CD4-positive, alpha-beta T cell treated with Interleukin-10 for 1 hour (primary cell): ENCODE data around the gene SLC22A14.

Experiments
- DNase-seq: peaks from one replicate; pipeline ENCODE4 v3.0.0-alpha.2; 2020

SLC22A14 gene

DNA sequence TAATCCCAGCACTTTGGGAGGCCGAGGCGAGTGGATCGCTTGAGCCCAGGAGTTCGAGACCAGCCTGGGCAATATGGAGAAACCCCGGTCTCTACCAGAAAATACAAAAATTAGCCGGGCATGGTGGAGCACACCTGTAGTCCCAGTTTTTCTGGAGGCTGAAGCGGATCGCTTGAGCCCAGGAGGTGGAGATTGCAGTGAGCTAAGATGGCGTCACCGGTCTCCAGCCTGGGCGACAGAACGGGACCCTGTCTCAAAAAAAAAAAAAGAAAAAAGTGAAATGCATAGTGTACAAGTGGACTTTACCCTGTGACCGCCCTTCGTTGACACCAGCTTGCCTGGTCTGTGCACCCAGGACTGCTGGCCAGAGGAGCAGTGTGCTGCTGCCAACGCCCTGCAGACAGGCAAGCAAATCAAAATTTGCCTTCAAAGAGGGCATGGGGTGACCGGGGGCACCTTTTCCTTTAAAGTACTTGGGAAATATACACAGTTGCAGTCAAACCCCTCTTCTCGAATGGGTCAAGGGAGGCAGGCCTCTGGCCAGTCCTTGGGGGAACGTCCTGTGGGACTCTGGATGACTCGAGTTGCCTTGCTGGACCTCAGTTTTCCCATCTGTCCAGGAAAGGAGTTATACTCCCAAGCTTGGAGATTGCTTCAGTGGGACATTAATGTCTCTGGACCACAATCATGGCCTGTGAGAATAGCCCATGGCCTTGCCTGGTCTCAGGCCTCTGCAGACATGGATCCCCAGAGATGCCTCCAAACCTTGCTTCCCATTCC lies 65.5 kb downstream of the SLC22A14 start:
- DNase-seq: no peak

DNA sequence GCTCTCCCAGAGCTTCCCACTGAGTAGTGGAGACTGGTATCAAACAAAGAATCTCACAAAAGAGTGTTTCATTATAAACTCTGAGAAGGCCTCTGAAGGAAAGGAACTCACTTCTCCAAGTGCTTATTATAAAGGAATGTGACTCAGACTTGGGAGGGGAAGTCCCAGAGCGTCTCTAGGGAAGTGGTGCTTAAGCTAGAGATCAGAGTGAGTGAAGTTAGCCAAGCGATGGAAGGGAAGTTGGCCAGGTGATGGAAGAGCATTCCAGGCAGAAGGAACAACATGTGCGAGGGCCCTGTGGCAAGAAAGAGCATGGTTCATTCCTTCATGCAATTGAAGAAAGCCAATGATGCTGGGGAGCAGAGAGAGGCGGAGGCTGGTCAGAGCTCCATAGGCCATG lies 66.8 kb downstream of the SLC22A14 start:
- no peak for DNase-seq

DNA sequence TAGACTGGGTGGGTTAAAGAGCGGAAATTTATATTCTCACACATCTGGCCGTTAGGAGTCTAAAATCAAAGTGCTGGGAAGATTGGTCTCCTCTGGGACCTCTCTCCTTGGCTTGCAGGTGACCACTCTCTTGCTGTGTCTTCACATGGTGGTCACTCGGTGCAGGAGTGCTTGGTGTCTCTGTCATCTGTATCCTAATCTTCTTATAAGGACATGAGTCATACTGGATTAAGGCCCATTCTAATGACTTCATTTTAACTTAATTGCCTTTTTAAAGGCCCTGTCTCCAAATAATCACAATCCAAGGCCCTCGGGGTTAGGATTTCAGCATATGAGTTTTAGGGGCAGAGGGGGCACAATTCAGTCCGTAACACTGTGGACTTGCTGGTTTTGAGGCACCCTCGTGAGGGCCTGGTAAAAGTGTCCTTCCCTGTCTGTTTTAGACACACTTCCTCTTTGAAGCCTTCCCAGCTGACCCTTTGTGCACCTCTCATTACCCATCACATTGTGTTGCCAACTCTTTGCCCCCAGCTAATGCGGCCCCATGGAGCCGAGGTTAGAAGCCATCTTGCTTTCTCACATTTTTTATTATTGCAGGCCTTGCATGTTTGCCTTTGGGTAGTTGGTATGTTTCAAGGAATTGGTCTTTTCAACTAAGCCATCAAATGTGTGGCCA lies 67.7 kb downstream of the SLC22A14 start:
- no peak for DNase-seq

DNA sequence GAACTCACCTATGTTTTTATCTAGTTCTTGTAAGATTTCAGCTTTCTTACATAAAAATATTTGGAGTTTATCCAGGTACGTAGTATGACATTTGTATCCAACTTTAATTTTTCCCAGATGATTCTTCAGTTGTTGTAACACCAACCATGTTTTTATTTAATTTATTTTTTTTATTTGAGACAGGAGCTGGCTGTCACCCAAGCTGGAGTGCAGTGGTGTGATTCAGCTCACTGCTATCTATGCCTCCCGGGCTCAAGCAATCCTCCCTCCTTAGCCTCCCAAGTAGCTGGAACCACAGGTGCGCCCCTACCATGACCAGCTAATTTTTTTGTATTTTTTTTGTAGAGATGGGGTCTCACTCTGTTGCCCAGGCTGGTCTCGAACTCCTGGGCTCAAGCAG lies 71.1 kb downstream of the SLC22A14 start:
- DNase-seq: no peak

DNA sequence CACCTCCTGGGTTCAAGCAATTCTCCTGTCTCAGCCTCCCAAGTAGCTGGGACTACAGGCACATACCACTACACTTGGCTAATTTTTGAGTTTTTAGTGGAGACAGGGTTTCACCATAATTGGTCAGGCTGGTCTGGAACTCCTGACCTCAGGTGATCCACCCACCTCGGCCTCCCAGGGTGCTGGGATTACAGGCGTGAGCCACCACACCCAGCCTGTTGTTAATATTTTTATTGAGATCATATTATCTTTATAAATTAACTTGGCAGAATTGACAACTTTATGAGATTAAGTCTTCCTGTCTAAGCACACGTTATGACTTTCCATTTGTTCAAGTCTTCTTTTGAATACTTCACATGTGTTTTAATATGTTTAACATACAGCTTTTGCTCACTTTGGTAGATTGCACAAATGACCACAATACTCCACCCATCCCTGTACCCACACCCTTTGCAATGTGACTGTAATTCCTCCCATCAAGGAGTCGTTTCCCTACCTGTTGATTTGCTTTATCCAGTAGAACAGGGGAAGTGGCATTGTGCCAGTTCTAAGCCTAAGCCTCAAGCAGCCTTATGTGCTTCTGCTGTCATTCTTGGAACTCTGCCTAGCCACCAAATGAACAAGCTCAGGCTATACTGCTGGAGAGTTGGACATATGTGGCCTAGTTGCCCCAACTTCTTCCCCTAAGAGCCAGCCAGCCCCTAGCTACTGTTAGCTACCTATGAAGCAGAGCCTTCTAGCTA lies 72.7 kb downstream of the SLC22A14 start:
- no peak for DNase-seq

DNA sequence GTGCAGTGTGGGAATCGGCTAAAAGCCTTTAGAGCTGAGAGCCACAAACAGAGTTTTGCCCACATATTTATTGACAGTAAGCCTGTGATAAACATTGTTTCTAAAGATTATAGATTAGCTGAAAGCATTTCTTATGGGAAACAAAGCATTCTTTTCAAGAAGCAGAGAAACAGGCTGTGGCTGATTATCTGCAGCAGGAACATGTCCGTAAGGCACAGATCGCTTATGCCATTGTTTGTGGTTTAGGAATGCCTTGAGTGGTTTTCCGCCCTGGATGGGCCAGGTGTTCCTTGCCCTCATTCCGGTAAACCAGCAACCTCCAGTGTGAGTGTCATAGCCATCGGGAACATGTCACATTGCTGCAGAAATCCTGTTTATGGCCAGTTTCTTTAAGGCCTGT lies 76.9 kb downstream of the SLC22A14 start:
- DNase-seq: no peak

DNA sequence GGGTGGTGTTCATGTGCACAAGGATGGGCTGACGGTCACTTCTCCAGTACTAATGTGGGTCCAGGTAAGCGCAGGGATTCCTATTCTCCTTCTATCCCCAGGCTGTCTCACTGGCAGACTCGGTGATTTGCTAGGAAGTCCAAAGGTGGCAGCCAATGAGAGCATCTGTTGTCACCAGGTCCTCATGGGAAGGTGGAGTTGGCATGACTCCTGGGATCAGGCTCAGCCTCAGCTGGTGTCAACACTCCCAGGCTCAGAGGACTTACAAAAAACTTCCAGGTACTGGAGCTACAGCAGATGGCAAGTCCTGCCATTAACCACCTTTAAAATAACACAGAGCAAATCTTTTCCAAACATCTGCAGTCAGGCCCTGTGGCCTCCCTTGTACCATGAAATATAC lies 78.3 kb downstream of the SLC22A14 start:
- DNase-seq: no peak

DNA sequence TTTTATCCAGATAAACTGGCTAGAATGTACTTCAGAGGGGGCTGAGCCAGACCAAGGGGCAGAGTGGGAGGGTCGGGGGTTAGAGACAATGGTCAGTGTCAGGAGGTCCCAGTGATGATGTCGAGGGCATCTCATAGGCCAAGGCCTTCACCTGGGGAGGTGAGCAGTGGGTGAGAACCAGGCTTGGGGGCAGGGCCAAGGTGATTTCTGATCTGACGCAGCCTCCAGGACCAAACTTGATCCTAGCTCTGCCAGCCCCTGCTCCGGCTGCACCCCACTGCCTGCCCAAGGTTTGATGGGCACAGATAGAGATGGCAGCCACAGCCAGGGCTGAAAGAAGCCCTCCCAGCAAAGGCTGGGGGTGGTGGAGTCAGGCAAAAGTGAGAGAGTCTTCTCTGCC lies 79.4 kb downstream of the SLC22A14 start:
- DNase-seq: no peak

DNA sequence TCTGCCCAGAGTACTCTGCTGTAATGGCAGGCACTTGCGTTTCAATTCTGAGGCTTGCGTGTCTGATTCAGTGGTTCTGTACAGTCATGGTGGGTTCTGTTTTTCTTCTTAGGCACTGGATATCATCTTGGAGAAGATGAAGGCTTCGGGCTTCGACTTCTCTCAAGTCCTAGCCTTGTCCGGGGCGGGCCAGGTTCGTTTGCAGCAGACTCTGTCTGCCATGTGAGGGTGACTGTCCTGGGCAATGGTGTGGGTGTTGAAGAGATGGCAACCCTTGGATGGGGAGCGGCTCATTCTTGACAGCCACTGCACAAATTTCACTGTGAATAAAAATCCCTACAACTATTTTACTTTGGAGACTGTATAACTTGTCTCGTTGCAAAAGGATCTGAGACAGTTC lies 80.7 kb downstream of the SLC22A14 start:
- no peak for DNase-seq

DNA sequence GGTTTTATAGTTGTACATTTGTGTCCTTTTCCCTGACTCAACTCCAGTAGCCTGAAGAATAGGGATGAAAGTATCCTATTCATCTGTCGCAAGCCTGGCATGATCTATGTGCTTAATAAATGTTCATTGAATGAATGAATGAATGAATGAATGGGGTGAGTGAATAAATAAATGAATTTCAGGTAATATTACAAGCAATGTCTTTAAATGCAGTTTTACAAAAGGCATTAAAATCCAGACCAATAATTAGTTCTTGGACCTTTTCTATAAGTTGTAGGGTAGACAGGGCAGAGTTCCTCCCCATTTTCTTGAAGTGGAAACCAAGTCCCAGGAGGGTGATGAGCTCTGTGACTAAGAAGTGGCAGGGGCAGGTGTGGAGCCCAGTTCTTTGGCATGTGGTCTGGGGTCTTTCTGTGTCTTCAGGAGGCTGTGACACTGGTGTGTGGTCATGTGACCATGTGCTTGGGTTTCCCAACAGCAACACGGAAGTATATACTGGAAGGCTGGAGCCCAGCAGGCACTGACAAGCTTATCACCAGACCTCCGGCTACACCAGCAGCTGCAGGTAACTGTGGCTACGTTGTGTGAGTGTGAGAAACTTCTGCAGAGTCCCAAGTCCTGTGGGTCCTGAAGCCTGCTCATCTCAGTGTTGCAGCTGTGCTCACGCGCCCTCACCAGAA lies 82.8 kb downstream of the SLC22A14 start:
- DNase-seq: no peak

DNA sequence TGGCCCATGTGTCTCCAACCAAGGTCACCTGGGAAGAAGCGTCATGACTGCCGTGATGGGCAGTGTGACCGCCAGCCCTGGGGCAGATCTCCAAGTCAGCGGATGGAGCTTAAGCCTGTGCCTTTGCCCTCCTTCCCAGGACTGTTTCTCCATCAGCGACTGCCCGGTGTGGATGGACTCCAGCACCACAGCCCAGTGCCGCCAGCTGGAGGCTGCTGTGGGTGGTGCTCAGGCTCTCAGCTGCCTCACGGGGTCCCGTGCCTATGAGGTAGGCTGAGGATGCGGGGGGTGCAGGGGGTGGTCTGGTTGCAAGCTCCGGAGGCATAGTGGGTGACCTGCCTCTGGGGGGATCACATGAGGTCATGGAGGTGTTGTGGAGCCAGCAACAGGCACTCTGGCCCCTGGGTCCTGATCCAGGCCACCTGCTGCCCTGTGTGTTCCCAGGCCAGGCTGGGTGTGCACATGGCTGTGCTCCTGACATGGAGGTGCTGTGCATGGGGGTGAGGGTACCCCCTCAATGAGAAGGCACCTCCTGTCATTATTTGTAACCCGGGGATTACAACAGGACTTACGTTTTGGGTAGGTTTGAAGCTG lies 83.5 kb downstream of the SLC22A14 start:
- DNase-seq: no peak

DNA sequence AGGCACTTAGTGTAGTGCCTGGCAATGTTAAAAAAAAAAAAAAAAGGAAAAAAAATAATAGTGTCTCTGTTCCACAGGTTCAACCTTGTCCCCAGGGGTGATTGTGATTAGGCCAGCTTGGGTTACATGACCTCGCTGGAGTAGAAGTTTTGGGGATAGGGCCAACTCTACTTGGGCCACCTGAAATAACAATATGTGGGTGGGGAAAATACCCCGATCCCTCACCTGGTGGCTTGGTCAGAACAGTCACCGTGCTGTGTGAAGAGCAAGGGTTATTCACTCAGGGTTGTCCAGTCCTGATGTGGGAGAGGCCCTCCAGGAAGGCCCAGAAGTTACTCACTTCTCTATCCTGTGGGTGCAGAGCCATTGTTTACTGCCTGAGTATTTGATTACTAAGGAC lies 84.0 kb downstream of the SLC22A14 start:
- no peak for DNase-seq

DNA sequence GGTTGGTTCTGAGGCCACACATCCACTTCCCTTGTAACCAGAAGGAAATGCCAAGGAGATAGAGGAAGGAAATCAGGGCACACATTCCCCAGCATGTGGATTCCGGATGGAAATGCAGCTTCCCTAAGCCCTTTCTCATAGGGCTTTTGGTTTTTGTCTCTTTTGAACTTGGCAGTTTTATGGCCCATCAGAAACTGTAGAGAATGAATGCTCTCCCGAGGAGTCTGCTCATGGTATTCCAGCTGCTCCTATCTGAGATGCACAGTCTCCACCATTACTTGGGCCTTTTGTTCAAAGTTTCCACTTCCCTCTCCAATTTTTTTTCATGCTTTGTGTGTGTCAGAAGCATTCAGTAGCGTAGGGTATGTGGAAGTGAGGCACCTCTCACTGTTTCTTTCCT lies 85.7 kb downstream of the SLC22A14 start:
- no peak for DNase-seq
